Left colon (tissue), 2 donors: ENCODE measurements around the gene BCAS2. TPM values are rescaled to one million over a fixed set of nuclear protein-coding genes. Genes with fewer than 3 reads are reported as not detected.

Experiments used
- ATAC-seq: fragments of 200-7000 bp; cut with Tn5 transposase; one replicate; pipeline ENCODE4 v1.9.1; 2020; ENCODE audit warnings: mild to moderate bottlenecking, moderate library complexity
- DNase-seq, 2 donors: peaks; one replicate each; pipeline ENCODE4 v3.0.0-alpha.2; 2020
- intact Hi-C, 2 donors: fragments of 100-400 bp; cut with DNase I in 1 of 2; cut with micrococcal nuclease in 1 of 2; formaldehyde crosslinking; loops; one replicate each; pipeline versions ENCODE4 v1.11.2 to v1.14.0; 2022; cut with DNase I, micrococcal nuclease
- long read RNA-seq: library from polyadenylated mRNA; unstranded; transcript quantifications from one replicate; pipeline ENCODE4 v2.0.0, GENCODE V29; 2021
- total RNA-seq, 2 donors: library from RNA; stranded (reverse); fragmentation: NEBNext Ultra II Directional; extraction: Animal tissue kit (Norgen Biotek cat#: 25700); gene quantifications; one replicate each; pipeline ENCODE4 v1.2.1, GENCODE V29; 2021
- donor health status: DM: no; HTN: no; CAD: no.
- donor health status: DM: yes; HTN: yes; CAD: no.

Gene BCAS2
- total RNA-seq = 10 to 100 TPM; 27.2 to 31.2 TPM
- long read RNA-seq, transcript BCAS2-201 (7 exons, 1,299 nt) = major isoform, 30 of 33 reads
- long read RNA-seq, partial matches to known transcripts = 2 of 33 reads
- long read RNA-seq, other reads (novel, unspliced or antisense) = 1 of 33 reads

DNA sequence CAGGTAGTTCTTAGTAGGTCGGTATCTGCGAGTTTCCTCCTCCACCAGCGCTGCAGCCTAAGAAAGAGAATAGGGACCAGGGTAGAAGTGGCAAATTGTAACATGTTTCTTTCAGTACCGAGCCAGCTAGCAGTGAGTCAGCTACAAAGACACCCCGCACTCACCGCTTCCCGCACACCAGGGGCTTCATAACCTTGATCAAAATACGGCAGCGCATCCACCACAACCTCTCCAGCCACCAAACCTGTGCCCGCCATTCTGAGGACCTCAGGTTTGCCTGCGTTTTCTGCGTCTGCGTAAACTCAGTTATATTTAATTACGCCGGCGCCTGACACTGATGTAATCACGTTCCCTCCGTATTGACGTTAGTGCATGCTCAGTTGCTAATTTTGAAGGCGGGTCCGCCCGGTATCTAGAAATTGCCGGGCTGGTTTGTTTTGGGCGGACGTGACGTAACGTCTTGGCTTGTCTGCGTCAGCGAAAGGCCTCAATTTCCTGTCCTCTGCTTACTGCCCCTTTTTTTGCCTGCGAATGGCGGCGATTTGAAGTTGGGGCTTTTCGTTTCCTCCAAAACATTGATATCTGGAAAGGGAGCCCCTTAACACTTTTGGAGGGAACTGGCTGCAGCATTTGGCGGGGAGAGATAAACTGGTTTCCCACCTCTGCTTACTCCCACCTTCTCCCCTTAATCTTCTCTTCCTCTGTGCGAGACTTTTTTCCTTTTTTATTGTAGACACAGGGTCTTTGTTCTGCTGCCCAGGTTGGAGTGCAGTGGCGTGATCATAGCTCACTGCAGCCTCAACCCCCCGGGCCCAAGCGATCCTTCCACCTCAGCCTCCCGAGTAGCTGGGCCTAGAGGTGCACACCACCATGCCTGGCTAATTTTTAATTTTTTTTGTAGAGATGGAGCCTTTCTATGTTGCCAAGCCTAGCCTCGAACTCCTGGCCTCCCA lies at the start of gene BCAS2:
BCAS2 (minus strand) TSS at position 281 of the 953 bp plus-strand sequence; CDS start at position 257, 24 bp downstream.
- ATAC-seq = peak; percentile 99
- intact Hi-C loops = no loop called here
- peak; percentile 96 to 98 for DNase-seq

DNA sequence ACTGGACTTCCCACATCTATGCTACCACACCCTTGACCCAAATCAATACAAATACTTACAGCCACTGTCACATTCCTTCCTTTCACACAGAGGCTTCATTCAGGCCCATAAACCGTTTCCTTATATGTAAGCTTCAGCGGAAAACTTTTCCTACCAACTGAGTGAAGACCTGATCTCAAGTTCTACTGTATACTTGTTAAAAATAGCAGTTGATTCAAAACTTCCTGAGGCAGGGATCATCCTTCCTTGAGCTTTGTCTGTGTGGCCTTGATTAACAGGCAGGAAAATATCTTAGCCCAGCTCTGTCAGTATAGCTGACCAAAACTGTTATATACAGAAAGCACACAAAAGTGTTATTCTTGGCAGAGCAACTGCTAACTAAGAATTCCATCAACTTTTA lies 45.7 kb upstream of the BCAS2 start:
- no peak for DNase-seq
- intact Hi-C loops = no loop called here

DNA sequence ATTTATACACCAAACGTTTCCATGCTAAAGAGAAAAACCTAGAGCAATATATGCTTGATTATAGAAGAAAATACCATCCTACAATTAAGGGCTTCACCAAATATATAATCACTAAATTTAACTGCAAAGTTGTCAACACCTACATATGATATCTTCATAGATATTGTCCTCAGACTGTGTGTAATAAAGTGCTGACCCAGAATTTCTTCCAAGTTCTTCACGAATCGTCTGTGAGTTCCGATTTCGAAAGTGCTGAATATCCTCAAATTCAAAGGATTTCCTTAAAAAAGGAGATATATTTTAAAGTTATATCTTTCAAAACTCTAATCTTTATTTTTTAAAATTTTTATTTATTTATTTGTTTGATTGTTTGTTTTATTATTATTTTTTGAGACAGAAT lies 41.9 kb upstream of the BCAS2 start:
- DNase-seq (no peak), ATAC-seq (no peak)
- intact Hi-C loops = no loop called here

More for the DNA sequence above, 45.7 kb upstream of the BCAS2 start:
- ATAC-seq = no peak

DNA sequence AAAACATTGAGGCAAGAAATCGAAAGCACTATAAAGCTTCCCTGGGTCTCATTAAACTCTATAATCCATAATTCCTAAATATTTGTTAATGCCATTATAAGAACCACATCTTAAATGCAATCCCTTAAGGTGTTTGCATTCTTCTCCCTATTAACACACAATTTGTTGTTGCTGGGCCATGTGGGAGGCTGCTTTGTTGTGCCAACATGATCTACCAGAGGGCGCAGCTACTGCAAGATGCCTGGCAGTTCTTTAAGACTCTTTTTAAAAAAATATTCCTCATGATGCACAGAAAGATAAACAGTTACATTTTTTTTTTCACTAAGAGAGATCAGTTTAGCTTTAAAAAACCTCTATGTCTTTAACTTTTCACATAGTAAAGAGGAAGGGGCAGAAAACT lies 39.0 kb upstream of the BCAS2 start:
- intact Hi-C loops = no loop called here
- no peak for ATAC-seq
- no peak for DNase-seq

DNA sequence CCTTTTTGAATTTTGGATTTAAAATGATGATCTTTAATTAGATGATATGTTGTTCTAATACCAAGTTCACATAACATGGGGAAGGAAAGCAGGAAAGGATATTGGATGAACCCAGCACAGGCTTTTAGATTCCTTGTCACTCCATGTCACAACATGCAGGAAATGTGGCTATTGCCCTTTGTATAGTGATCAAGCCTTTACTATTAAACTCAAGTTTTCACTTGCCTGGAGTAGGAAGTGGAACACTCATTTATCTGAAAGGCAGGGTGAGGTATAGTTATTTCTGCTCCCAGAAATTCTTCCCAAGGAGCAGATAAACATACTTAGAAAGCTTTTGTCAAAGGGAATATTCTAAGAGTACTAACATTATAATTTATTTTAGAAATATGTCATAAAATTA lies 37.2 kb upstream of the BCAS2 start:
- DNase-seq (no peak), ATAC-seq (no peak)
- intact Hi-C loops = no loop called here

DNA sequence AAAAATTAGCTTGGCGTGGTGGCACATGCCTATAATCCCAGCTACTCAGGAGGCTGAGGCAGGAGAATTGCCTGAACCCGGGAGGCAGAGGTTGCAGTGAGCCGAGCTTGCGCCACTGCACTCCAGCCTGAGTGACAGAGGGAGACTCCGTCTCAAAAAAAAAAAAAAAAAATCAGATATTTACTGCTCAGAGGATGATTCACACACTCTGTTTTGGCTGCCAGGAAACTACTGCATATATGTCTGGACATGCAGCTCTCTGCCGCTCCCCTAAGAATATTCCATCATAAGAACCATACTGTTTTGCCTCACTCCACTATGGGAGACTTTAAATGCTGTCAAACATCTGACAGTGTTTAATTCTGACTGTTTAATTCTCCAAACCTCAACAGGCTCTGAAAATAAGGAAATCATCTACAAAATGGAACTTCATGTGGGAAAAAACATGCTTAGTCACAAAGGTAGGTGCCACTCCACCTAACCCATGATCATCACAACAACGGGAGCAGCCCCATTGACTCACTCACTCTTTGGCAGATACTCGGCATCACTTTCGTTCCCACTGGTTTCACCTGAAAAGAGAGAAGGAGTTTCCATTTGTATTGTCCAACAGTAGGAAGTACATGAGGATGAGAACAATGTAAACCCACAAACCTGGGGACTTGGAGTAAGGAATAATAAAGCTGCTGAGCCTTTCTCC lies 29.3 kb upstream of the BCAS2 start:
- DNase-seq (no peak), ATAC-seq (no peak)
- intact Hi-C loops = no loop called here

DNA sequence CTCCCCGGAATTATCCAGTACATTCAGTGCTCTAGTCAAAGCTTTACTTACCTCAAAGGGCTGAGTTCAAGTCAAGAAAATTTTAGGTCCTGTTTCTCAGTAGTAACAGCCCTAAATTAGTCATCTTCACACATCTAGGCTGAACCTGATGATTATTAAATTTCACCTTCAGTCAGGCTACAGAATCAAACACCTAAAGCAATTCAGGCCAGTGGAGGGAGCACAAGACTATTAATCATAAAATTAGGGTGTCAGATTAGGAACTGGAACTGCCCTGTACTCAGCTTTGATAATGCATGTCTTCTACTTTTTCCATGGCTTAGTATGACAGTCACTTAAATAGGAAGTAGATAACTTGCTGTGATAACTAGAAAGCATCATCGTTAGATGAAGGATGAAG lies 28.4 kb upstream of the BCAS2 start:
- intact Hi-C loops = no loop called here
- ATAC-seq (no peak), DNase-seq (no peak)

DNA sequence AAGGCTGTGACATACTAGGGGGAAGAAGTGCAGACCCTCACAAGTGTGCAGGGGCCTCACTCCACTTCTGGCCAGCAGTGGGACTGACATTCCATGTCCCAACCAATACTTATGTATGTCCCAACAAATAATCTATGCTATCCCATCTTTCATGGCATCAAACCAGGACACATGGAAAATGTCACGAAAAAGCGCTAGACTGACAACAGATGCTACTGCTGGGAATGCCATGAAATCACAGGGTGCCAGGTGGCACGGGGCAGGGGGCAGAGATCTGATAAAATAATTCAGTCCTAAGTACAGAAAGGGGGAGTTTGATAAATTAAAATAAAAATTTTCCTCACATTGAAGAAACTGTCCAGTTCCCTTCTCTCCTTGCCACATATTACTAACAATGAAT lies 27.6 kb upstream of the BCAS2 start:
- intact Hi-C loops = no loop called here

DNA sequence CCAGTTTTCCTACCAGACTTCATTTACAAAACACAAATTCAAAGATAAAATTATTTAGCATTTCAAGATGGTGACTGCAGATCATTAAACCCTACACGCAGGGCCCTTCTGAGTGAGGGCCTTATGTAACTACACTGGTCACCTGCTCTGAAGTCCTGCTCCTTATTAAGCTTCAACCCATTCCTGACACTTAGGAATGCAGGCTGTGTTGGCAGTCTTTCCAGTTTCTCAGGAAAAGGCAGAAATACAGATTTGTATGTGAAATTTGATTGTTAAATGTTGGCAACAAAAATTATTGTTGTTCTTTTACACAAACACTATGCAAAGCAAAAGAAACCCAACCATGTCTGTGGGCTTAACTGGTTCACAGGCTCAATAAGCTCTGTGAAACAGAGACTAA lies 25.8 kb upstream of the BCAS2 start:
- intact Hi-C loops = no loop called here
- no peak for ATAC-seq
- DNase-seq = no peak

More for the DNA sequence above, 27.6 kb upstream of the BCAS2 start:
- no peak for DNase-seq
- no peak for ATAC-seq

DNA sequence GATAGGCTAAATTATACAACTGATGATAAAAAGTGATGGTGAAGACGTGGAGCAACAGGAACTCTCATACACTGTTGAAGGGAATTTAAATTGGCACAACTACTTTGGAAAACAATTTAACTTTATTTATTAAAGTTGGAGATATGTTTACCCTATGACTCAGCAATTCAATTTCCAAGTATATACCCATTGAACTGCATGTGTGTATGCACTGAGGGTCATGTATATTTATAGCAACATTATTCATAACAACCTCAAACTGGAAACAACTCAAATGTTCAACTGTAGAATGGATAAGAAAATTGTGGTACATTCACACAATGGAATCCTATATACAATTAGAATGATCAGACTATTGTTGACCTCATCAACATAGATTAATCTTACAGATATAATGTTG lies 16.5 kb upstream of the BCAS2 start:
- DNase-seq = no peak
- ATAC-seq = no peak
- intact Hi-C loops = no loop called here

DNA sequence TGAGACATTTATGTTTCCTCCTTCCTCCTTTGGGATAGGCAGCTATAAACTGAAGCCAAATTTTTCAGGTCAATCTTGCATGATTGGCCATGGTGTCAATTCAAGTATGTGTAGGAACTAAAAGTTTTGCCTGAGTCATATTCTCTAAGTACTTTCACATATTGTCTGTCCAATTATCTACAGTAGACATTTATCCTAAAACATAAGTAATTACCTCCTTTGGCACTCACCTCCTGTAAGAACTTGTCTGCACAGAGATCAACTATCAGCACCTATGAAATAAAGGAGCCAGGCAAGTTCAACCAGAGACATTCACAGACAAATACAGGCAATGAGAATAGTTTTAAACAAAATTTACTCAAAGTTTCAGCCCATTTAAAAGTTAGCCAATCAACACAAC lies 14.2 kb upstream of the BCAS2 start:
- ATAC-seq = no peak

DNA sequence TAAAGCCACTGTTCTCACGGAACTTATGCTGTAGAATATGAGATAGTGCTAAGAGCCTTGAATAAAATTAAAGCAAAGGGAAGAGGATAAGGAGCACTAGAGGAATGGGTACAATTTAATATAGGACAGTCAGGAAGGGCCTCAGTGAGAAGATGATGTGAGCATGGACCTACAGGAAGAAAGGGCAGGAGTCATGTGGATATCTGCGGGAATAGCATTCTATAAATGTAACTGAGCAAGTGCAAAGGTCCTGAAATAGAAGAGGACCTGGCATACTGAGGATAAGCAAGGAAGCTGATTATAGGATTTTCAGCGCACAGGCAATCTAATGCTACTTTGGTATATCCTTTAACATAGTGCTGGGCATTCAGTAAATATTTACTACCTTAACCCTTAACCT lies 12.6 kb upstream of the BCAS2 start:
- no peak for ATAC-seq
- intact Hi-C loops = no loop called here
- DNase-seq = no peak

More for the DNA sequence above, 14.2 kb upstream of the BCAS2 start:
- no peak for DNase-seq
- intact Hi-C loops = no loop called here

DNA sequence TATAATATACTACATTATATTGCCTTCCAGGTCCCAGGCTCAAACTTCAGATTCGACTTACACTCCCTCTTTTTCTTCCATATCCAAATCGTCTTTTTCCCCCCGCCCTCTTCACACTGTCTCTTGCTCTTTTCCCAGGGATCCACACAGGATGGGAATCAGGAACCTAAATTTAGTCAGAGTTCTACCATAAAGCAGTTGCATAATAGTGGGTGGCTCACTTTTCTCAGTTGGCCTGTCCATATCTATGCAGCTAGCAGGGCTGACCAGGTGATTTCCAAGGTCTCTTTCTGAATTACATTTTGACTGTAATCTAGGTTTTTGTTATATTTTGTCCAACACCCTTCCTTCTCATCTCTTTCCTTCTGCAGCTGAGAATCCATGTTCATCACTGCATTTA lies 7.7 kb upstream of the BCAS2 start:
- intact Hi-C loops = no loop called here
- ATAC-seq (no peak), DNase-seq (no peak)

DNA sequence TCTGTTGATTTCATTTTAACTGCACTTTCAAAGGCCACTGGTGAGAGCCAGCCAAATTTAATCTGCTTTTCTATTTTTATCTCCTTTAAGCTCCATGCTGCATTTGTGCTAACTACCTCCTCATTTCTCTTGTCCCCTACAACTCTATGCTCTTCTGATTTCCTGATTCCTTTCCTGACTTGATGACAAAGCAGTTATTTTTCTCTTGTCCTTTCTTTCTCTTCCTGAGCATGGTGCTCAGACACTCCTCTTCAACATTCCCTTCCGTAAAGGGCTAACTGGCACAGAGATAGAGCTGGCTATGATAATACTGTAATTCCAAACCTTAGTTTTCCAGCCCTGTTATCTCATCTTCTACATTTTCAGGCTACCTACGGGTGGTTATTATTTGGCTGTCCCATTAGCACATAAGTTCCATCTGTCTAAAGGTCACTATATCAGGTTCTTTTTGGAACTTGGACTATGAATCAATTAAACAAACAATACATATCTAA lies 6.8 kb upstream of the BCAS2 start:
- no peak for ATAC-seq
- DNase-seq = no peak
- intact Hi-C loops = no loop called here

DNA sequence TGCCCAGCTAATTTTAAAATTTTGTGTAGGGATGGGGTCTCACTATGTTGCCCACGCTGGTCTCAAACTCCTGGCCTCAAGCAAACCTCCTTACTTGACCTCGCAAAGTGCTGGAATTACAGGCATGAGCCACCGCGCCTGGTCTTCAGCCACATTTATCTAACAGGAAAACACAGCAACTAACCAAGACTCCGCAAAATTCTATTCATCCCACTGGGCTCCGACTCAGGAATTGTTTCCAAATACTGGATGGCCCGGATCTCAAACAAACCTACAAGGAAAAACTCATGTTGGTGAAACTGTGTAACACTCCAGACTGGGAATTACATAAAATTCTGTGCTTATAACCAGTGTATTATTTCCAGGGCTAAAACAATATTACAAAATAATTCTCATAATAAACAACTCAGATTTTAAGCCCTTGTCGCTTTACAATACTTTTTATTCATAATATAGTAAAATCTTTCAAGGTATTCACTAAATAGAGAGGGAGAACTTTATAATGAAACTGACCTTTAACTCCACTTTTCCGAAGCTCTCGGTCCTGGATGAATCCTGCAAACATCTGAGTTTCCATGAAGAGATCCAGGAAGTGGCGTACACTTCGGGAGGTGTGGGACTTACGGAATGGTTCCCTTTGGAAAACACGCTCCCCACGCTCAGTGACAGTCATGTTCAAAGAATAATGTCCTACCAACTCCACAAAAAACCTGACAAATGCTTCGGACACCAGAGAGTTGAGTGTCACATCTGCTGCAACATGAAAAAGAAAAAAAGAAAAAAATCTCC lies 6.0 kb upstream of the BCAS2 start:
- ATAC-seq (no peak), DNase-seq (no peak)
- intact Hi-C loops = no loop called here

DNA sequence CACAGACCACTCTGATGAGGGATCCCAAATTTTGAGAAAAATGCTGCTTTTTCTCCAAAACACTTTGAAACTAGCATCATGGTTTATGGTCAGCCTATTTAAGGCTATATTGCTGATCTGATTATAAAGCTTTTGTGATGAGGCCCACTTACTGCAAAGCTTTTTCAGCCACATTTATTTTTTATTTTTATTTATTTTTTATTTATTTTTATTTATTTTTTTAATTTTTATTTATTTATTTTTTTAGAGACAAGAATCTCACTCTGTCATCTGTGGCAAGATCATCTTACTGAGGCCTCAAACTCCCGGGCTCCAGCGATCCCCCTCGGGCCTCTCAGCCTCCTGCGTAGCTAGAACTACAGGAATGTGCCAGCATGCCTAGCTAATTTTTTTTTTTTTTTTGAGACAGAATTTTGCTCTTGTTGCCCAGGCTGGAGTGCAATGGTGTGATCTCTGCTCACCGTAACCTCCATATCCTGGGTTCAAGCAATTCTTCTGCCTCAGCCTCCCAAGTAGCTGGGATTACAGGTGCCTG lies 5.2 kb upstream of the BCAS2 start:
- ATAC-seq = no peak
- intact Hi-C loops = no loop called here
- no peak for DNase-seq

DNA sequence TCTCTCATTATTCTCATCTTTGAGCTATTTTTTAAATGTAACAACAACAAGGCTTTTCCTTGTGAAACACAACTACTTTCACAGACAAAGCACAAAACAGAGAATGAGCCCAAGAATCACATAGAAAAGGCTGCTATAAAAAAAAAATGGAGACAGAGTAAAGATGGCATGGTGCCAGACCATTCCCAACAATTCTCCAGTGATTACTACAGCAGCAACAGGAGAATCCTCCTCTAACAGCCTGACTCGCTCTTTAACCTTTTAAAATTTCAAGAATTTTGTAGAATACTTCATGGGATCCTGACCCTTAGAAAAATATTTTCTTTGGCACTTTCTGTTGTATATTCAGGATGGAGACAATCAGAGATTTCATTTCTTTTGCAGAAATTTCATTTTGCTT lies 3.8 kb upstream of the BCAS2 start:
- ATAC-seq (no peak), DNase-seq (no peak)
- intact Hi-C loops = no loop called here

DNA sequence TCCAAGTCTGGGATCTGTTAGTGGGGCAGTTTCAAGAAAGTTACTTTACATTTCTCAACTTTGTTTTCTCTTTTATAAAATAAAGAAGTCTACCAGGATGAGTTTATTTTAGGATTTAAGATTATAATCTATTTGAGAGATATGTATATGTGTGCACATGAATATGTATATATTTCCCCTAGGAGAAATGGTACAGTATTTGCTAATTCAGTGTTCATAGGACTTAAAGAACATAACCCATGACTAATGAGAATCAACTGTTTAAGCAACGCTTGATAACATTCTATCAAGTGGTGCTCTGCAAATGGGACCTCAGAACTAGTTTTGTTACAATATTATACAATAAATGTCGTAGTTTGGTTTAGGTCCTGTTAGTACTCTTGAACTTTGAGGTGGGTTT lies 7.0 kb downstream of the BCAS2 start:
- no peak for ATAC-seq
- DNase-seq = no peak
- intact Hi-C loops = no loop called here

DNA sequence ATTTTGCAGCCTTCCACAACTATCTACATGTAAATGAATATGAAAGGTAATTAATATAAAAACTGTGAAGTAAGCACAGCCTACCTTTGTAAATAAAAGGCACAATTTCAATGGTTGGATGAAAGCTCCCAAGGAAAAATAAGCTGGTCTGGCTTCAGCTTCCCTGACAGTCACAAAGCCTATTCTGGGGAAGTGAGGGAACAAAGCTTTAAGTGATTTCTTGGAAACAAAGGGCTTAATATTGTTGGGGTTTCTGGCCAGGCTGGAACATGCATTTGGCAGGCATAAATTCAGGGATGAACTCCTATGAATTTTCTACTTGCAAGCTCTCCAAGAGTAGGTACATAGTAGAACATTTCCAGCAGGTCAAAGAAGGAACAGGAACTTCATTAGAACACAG lies 17.3 kb downstream of the BCAS2 start:
- DNase-seq (no peak), ATAC-seq (no peak)
- intact Hi-C loops = no loop called here
